GM23338 (cell line): ENCODE measurements around the gene SORBS2. TPM values are rescaled to one million over a fixed set of nuclear protein-coding genes. Genes with fewer than 3 reads are reported as not detected.
A peak's percentile ranks its signal among the peaks of the same experiment; 100 is the strongest.

Source experiments
- ATAC-seq: fragments of 200-7000 bp; cut with Tn5 transposase; 3 replicates; pipeline ENCODE4 v1.9.1; 2020
- DNase-seq: peaks from one replicate; pipeline ENCODE4 v3.0.0-alpha.2; 2015; ENCODE audit warnings: low spot score
- H2AFZ ChIP-seq: fragments of 200-600 bp; sonication (generic); 2 replicates; pipeline ENCODE4 v1.8.0; 2016; ENCODE audit warnings: antibody characterized with exemption, mild to moderate bottlenecking, moderate library complexity
- H3F3A ChIP-seq: fragments of 200-600 bp; sonication (generic); replicated peaks from 2 replicates; pipeline ENCODE4 v1.8.0; 2017; ENCODE audit warnings: antibody characterized with exemption, mixed run types, low read depth
- H3K27ac ChIP-seq: fragments of 200-600 bp; sonication (generic); 2 replicates; pipeline ENCODE4 v1.6.1; 2016; ENCODE audit warnings: low read depth
- H3K27me3 ChIP-seq: fragments of 200-600 bp; sonication (generic); 2 replicates; pipeline ENCODE4 v1.8.0; 2016; ENCODE audit warnings: mild to moderate bottlenecking, mixed run types, moderate library complexity; ENCODE audit not compliant: insufficient read depth
- H3K36me3 ChIP-seq: fragments of 200-600 bp; sonication (generic); 2 replicates; pipeline ENCODE4 v1.8.0; 2016; ENCODE audit warnings: mild to moderate bottlenecking; ENCODE audit not compliant: insufficient read depth
- H3K4me1 ChIP-seq: fragments of 200-600 bp; sonication (generic); 2 replicates; pipeline ENCODE4 v1.8.0; 2016; ENCODE audit warnings: mild to moderate bottlenecking, moderate library complexity; ENCODE audit not compliant: insufficient read depth
- H3K4me2 ChIP-seq: fragments of 200-600 bp; sonication (generic); 2 replicates; pipeline ENCODE4 v1.7.1; 2017; ENCODE audit warnings: mixed run types
- H3K4me3 ChIP-seq: fragments of 200-600 bp; sonication (generic); 2 replicates; pipeline ENCODE4 v1.6.1; 2016; ENCODE audit warnings: mixed run types
- H3K79me2 ChIP-seq: fragments of 200-600 bp; sonication (generic); replicated peaks from 2 replicates; pipeline ENCODE4 v1.8.0; 2017; ENCODE audit warnings: mild to moderate bottlenecking; ENCODE audit not compliant: insufficient read depth
- H3K9me2 ChIP-seq: fragments of 200-600 bp; sonication (generic); 2 replicates; pipeline ENCODE4 v1.8.0; 2017; ENCODE audit not compliant: insufficient read depth
- H4K20me1 ChIP-seq: fragments of 200-600 bp; sonication (generic); replicated peaks from 2 replicates; pipeline ENCODE4 v1.8.0; 2017; ENCODE audit warnings: mild to moderate bottlenecking; ENCODE audit not compliant: insufficient read depth
- H3K27ac Mint-ChIP-seq: 2 replicates; pipeline ENCODE4 v1.8.0; 2020; ENCODE audit warnings: inconsistent platforms, mild to moderate bottlenecking, moderate library complexity, mixed read lengths
- H3K27me3 Mint-ChIP-seq: 3 replicates; pipeline ENCODE4 v1.8.0; 2022; ENCODE audit warnings: low read depth, mild to moderate bottlenecking, moderate library complexity, mixed read lengths, inconsistent platforms; ENCODE audit not compliant: insufficient read depth, poor library complexity
- H3K36me3 Mint-ChIP-seq: 3 replicates; pipeline ENCODE4 v1.8.0; 2021; ENCODE audit warnings: low read depth, mild to moderate bottlenecking, inconsistent platforms, moderate library complexity, mixed read lengths
- H3K4me1 Mint-ChIP-seq: 3 replicates; pipeline ENCODE4 v1.8.0; 2020; ENCODE audit warnings: mild to moderate bottlenecking, inconsistent platforms, mixed read lengths
- H3K4me3 Mint-ChIP-seq: 3 replicates; pipeline ENCODE4 v1.8.0; 2021; ENCODE audit warnings: moderate library complexity, mild to moderate bottlenecking, inconsistent platforms, mixed read lengths
- H3K9me3 Mint-ChIP-seq: 3 replicates; pipeline ENCODE4 v1.8.0; 2020; ENCODE audit warnings: moderate library complexity, mild to moderate bottlenecking, inconsistent platforms, mixed read lengths
- ETS1 ChIP-seq: IDR thresholded peaks from 2 replicates; pipeline ENCODE4 v1.6.1; 2016; ENCODE audit warnings: antibody characterized with exemption
- EZH2phosphoT487 ChIP-seq: fragments of 200-600 bp; sonication (generic); IDR thresholded peaks from one replicate; pipeline ENCODE4 v1.8.1; 2018; ENCODE audit warnings: antibody characterized with exemption; ENCODE audit not compliant: unreplicated experiment
- NANOG ChIP-seq: IDR thresholded peaks from 2 replicates; pipeline ENCODE4 v1.6.1; 2016; ENCODE audit warnings: antibody characterized with exemption, borderline replicate concordance
- ZNF331 ChIP-seq: fragments of 250-450 bp; sonication (Bioruptor Pico); IDR thresholded peaks from 2 replicates; pipeline ENCODE4 v1.5.0; 2020; ENCODE audit warnings: low read depth, mild to moderate bottlenecking, moderate library complexity
- ZNF462 ChIP-seq: fragments of 250-450 bp; sonication (Bioruptor Pico); IDR thresholded peaks from 2 replicates; pipeline ENCODE4 v1.5.0; 2020; ENCODE audit warnings: mild to moderate bottlenecking, moderate library complexity
- polyA plus RNA-seq: library from polyadenylated mRNA; unstranded; fragments of >200 nt; fragmentation: Nextera tagmentation; extraction: Ambion mirVana; gene quantifications from 2 replicates; pipeline ENCODE4 v1.2.1, GENCODE V29; 2016
- total RNA-seq: library from RNA; depleted of rRNA; stranded (reverse); fragments of >200 nt; shearing (Covaris generic); gene quantifications from 2 replicates; pipeline ENCODE4 v1.2.3, GENCODE V29; 2014

The SORBS2 gene
- total and polyA plus RNA-seq, 2 experiments from 2014 or later, result 17.8 to 27.6 TPM

- Histone ChIP-seq H3F3A (no peaks in the 10 kb centered on the region), H3K27me3 (no peaks in the 10 kb centered on the region), H3K4me2 (no peak overlapping the region), H4K20me1 (no peaks in the 10 kb centered on the region), H3K4me1 (peaks cover 35% of the 10 kb centered on the region), H3K36me3 (no peaks in the 10 kb centered on the region), H3K9me2 (no peaks in the 10 kb centered on the region), H3K79me2 (no peaks in the 10 kb centered on the region), H3K27ac (no peak overlapping the region), H3K4me3 (no peak overlapping the region), H2AFZ (0 out of 2 replicates have a peak overlapping the region, but pooled peaks have one; percentile 56)
- Mint-ChIP-seq H3K27me3 (peaks cover 7% of the 10 kb centered on the region), H3K4me3 (no peak overlapping the region), H3K27ac (no peak overlapping the region; the same call in 1 of the 2 replicates), H3K9me3 (0 out of 3 replicates have a peak, but pooled peaks cover 3% of the 10 kb centered on the region), H3K36me3 (peaks cover 31% of the 10 kb centered on the region), H3K4me1 (peaks cover 54% of the 10 kb centered on the region)
- DNase-seq, result no peak
- ATAC-seq, result no peak
- no peak for TF ChIP-seq ZNF331 (CRISPR knock-in tag)
- TF ChIP-seq ZNF462 (CRISPR knock-in tag), result no peak
- TF ChIP-seq EZH2phosphoT487, result no peak
- no peak for TF ChIP-seq ETS1
- no peak for TF ChIP-seq NANOG
Measured at GRCh38 chr4:185736882-185737281, 75.1 kb downstream of the SORBS2 start.
